ENCODE results near the gene CALML4. TPM values are rescaled to one million over a fixed set of nuclear protein-coding genes. Genes with fewer than 3 reads are reported as not detected.
"Not testable (repeated sequence)": the region's sequence is repeated elsewhere in the genome, so short reads cannot be mapped to it uniquely, and the experiment has no call there.

CALML4 gene
- total and polyA plus RNA-seq, 4 donors, result 3.6 to 8.0 (median 6.5) TPM

DNA sequence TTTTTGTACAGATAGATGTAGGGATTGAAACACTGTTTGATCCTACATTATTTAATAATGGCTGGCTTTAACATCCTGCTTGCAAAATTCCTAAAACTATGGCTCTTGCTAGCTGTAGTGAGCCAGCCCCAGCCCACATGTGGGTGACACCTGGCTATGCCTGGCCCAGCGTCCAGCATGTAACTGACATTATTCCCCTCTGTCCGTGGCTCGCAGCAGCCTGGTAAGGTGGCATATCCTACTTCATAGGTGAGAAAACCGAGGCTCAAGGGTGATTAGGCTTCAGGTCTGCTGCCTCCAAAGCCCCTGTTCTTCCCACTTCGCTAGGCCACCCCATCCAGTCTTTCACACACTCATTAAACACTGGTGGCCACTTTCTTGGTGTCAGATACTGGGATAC is 1.6 kb downstream of the CALML4 start:
- TF ChIP-seq NR2F2 (IDR thresholded peaks at IDR 0.05) (no peak), RXRA (IDR thresholded peaks at IDR 0.05) (no peak), EGR1 (IDR thresholded peaks at IDR 0.05; ENCODE audit: low read depth in 2 of 2) (no peak)
- TF ChIP-seq, protein P1, sequence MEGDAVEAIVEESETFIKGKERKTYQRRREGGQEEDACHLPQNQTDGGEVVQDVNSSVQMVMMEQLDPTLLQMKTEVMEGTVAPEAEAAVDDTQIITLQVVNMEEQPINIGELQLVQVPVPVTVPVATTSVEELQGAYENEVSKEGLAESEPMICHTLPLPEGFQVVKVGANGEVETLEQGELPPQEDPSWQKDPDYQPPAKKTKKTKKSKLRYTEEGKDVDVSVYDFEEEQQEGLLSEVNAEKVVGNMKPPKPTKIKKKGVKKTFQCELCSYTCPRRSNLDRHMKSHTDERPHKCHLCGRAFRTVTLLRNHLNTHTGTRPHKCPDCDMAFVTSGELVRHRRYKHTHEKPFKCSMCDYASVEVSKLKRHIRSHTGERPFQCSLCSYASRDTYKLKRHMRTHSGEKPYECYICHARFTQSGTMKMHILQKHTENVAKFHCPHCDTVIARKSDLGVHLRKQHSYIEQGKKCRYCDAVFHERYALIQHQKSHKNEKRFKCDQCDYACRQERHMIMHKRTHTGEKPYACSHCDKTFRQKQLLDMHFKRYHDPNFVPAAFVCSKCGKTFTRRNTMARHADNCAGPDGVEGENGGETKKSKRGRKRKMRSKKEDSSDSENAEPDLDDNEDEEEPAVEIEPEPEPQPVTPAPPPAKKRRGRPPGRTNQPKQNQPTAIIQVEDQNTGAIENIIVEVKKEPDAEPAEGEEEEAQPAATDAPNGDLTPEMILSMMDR (IDR thresholded peaks at IDR 0.05; ENCODE audit: low read depth, low read length, missing input control), result no peak
- H3K4me3 ChIP-seq (ENCODE audit: low read depth in 1 of 3, low read length in 3 of 3), result no peak overlapping the region
- DNase-seq (ENCODE audit: low spot score), result no peak
- no peak overlapping the region for H3K9ac ChIP-seq (ENCODE audit: low read depth in 1 of 2, low read length in 2 of 2)
- no peaks in the 10 kb centered on the region for H3K27me3 ChIP-seq (ENCODE audit: control insufficient read depth in 4 of 4, insufficient read depth in 4 of 4, low read length in 3 of 4)
- no peaks in the 10 kb centered on the region for H3K9me3 ChIP-seq (ENCODE audit: control insufficient read depth in 4 of 4, low read length in 3 of 4)
- peaks cover 11 to 32% (median 17%) of the 10 kb centered on the region in 4 donors for H3K4me1 ChIP-seq (ENCODE audit: control insufficient read depth in 4 of 4, insufficient read depth in 4 of 4, low read length in 3 of 4)
- no peaks in the 10 kb centered on the region for H3K36me3 ChIP-seq (ENCODE audit: control insufficient read depth in 4 of 4, insufficient read depth in 3 of 4, low read depth in 1 of 4, low read length in 3 of 4)
- H3K27ac ChIP-seq (ENCODE audit: low read depth in 1 of 2, low read length in 2 of 2), result no peak overlapping the region
- WGBS, result 91% methylated on average over 5 of the region's 5 CpGs

DNA sequence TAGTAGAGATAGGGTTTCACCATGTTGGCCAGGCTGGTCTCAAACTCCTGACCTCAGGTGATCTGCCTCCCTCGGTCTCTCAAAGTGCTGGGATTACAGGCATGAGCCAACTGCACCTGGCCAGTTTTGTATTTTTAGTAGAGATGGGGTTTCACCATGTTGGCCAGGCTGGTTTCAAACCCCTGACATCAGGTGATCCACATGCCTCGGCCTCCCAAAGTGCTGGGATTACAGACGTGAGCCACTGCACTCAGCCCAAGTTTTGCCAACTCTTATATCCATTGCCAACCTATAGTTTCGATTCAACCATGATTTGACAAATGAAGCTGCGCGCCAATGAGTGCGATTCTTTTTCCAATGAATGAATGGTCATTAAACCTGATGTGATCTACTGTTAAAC is 2.1 kb downstream of the CALML4 start:
- H3K27ac ChIP-seq (ENCODE audit: low read depth in 1 of 2, low read length in 2 of 2); H3K9me3 ChIP-seq (ENCODE audit: control insufficient read depth in 4 of 4, low read length in 3 of 4); H3K36me3 ChIP-seq (ENCODE audit: control insufficient read depth in 4 of 4, insufficient read depth in 3 of 4, low read depth in 1 of 4, low read length in 3 of 4); H3K27me3 ChIP-seq (ENCODE audit: control insufficient read depth in 4 of 4, insufficient read depth in 4 of 4, low read length in 3 of 4); H3K4me3 ChIP-seq (ENCODE audit: low read depth in 1 of 3, low read length in 3 of 3); DNase-seq (ENCODE audit: low spot score); H3K9ac ChIP-seq (ENCODE audit: low read depth in 1 of 2, low read length in 2 of 2): not testable (repeated sequence)
- 97% methylated on average over 7 of the region's 7 CpGs for WGBS
- H3K4me1 ChIP-seq (ENCODE audit: control insufficient read depth in 4 of 4, insufficient read depth in 4 of 4, low read length in 3 of 4), result peaks cover 11 to 32% (median 17%) of the 10 kb centered on the region in 4 donors

DNA sequence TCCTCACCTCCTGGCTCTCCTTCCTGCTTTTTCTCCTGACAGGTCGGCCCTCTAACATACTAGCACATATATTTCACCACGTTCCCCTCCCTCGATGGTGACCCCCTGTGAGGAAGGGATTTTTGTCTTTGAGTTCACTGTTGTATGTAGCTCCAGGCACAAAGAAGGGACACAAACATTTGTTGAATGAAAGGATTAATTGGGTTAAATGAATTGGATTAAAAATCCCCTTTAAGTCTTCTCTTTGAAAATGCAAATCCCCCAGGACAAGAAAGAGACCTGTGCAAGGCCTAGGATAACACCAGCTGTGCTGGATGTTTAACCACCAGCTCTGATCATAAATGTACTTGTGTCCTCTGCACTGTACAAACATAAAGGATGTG is 3.3 kb downstream of the CALML4 start:
- Histone ChIP-seq H3K4me1 (ENCODE audit: control insufficient read depth in 4 of 4, insufficient read depth in 4 of 4, low read length in 3 of 4) (peaks cover 11 to 41% (median 22%) of the 10 kb centered on the region in 4 donors), H3K4me3 (ENCODE audit: low read depth in 1 of 3, low read length in 3 of 3) (no peak overlapping the region), H3K9me3 (ENCODE audit: control insufficient read depth in 4 of 4, low read length in 3 of 4) (no peaks in the 10 kb centered on the region), H3K9ac (ENCODE audit: low read depth in 1 of 2, low read length in 2 of 2) (no peak overlapping the region), H3K27ac (ENCODE audit: low read depth in 1 of 2, low read length in 2 of 2) (no peak overlapping the region), H3K36me3 (ENCODE audit: control insufficient read depth in 4 of 4, insufficient read depth in 3 of 4, low read depth in 1 of 4, low read length in 3 of 4) (no peaks in the 10 kb centered on the region), H3K27me3 (ENCODE audit: control insufficient read depth in 4 of 4, insufficient read depth in 4 of 4, low read length in 3 of 4) (no peaks in the 10 kb centered on the region)
- 63% methylated on average over 3 of the region's 3 CpGs for WGBS
- TF ChIP-seq YY1 (IDR thresholded peaks at IDR 0.05) (no peak), SP1 (IDR thresholded peaks at IDR 0.05) (no peak), NR2F2 (IDR thresholded peaks at IDR 0.05) (no peak)
- TF ChIP-seq, protein P2, sequence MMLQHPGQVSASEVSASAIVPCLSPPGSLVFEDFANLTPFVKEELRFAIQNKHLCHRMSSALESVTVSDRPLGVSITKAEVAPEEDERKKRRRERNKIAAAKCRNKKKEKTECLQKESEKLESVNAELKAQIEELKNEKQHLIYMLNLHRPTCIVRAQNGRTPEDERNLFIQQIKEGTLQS (IDR thresholded peaks at IDR 0.05), result no peak
- no peak for DNase-seq (ENCODE audit: low spot score)

DNA sequence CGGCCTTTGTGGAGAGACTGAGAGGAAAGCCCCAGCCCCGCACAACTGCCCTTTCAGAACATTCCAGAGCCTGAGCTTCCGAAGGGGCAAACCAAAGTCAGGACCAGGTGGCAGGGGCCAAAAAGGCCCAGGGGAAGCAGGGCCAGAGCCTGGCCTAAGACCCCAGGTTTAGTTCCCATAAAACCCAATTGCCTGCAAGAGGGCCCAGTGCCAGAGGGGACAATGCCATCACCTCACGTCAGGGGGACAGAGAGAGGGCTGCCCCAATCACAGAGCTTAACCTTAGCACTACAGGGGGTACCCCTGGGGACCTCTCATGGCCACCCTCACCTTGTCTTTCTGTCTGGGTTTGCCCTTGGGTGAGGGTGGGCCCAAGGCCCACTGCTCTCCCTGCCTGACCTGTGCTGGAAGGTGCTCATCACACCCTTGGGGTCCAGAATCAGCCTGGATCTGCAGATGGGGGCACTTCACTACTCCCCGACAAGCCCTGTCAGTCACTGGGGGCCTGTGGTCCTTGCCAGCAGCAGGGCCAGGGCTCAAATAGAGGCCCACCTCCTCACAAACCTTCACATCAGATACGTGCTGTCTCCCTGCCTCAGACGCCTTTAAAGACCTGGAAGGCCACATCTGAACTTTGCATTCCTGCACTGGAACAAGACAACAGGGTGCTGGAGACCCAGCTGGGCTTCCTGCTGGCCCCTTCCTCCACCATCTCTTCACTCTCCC is 3.8 kb downstream of the CALML4 start:
- no peaks in the 10 kb centered on the region for H3K27me3 ChIP-seq (ENCODE audit: control insufficient read depth in 4 of 4, insufficient read depth in 4 of 4, low read length in 3 of 4)
- peaks cover 11 to 38% (median 22%) of the 10 kb centered on the region in 4 donors for H3K4me1 ChIP-seq (ENCODE audit: control insufficient read depth in 4 of 4, insufficient read depth in 4 of 4, low read length in 3 of 4)
- H3K27ac ChIP-seq (ENCODE audit: low read depth in 1 of 2, low read length in 2 of 2), result no peak overlapping the region
- no peak for DNase-seq (ENCODE audit: low spot score)
- H3K9ac ChIP-seq (ENCODE audit: low read depth in 1 of 2, low read length in 2 of 2), result no peak overlapping the region
- 87% methylated on average over 7 of the region's 7 CpGs for whole genome bisulfite sequencing
- no peaks in the 10 kb centered on the region for H3K36me3 ChIP-seq (ENCODE audit: control insufficient read depth in 4 of 4, insufficient read depth in 3 of 4, low read depth in 1 of 4, low read length in 3 of 4)
- H3K9me3 ChIP-seq (ENCODE audit: control insufficient read depth in 4 of 4, low read length in 3 of 4), result no peaks in the 10 kb centered on the region
- no peak overlapping the region for H3K4me3 ChIP-seq (ENCODE audit: low read depth in 1 of 3, low read length in 3 of 3)
- TF ChIP-seq GABPA (IDR thresholded peaks at IDR 0.05 in 1 of 2, conservative IDR thresholded peaks at IDR 0.05 in 1 of 2), result no peak
- TF ChIP-seq, protein P3, sequence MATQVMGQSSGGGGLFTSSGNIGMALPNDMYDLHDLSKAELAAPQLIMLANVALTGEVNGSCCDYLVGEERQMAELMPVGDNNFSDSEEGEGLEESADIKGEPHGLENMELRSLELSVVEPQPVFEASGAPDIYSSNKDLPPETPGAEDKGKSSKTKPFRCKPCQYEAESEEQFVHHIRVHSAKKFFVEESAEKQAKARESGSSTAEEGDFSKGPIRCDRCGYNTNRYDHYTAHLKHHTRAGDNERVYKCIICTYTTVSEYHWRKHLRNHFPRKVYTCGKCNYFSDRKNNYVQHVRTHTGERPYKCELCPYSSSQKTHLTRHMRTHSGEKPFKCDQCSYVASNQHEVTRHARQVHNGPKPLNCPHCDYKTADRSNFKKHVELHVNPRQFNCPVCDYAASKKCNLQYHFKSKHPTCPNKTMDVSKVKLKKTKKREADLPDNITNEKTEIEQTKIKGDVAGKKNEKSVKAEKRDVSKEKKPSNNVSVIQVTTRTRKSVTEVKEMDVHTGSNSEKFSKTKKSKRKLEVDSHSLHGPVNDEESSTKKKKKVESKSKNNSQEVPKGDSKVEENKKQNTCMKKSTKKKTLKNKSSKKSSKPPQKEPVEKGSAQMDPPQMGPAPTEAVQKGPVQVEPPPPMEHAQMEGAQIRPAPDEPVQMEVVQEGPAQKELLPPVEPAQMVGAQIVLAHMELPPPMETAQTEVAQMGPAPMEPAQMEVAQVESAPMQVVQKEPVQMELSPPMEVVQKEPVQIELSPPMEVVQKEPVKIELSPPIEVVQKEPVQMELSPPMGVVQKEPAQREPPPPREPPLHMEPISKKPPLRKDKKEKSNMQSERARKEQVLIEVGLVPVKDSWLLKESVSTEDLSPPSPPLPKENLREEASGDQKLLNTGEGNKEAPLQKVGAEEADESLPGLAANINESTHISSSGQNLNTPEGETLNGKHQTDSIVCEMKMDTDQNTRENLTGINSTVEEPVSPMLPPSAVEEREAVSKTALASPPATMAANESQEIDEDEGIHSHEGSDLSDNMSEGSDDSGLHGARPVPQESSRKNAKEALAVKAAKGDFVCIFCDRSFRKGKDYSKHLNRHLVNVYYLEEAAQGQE (IDR thresholded peaks at IDR 0.05), result no peak
- TF ChIP-seq HNF4A (conservative IDR thresholded peaks at IDR 0.05), result no peak
- TF ChIP-seq, protein P2 (IDR thresholded peaks at IDR 0.05), result no peak
- TF ChIP-seq HNF4G (IDR thresholded peaks at IDR 0.05), result no peak
- TF ChIP-seq RXRA (IDR thresholded peaks at IDR 0.05), result no peak
- TF ChIP-seq, protein P4, sequence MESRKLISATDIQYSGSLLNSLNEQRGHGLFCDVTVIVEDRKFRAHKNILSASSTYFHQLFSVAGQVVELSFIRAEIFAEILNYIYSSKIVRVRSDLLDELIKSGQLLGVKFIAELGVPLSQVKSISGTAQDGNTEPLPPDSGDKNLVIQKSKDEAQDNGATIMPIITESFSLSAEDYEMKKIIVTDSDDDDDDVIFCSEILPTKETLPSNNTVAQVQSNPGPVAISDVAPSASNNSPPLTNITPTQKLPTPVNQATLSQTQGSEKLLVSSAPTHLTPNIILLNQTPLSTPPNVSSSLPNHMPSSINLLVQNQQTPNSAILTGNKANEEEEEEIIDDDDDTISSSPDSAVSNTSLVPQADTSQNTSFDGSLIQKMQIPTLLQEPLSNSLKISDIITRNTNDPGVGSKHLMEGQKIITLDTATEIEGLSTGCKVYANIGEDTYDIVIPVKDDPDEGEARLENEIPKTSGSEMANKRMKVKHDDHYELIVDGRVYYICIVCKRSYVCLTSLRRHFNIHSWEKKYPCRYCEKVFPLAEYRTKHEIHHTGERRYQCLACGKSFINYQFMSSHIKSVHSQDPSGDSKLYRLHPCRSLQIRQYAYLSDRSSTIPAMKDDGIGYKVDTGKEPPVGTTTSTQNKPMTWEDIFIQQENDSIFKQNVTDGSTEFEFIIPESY (IDR thresholded peaks at IDR 0.05), result no peak
- no peak for TF ChIP-seq FOXA2 (IDR thresholded peaks at IDR 0.05)
- no peak for TF ChIP-seq JUND (IDR thresholded peaks at IDR 0.05)
- TF ChIP-seq NR2F2 (IDR thresholded peaks at IDR 0.05), result no peak

Measured in liver (tissue), 9 donors.